ENCODE data around the gene CENPB. TPM values are rescaled to one million over a fixed set of nuclear protein-coding genes. Genes with fewer than 3 reads are reported as not detected.

Gene CENPB
- total and polyA plus RNA-seq, 4 donors: 4.5 to 32.4 (median 25.4) TPM

- TF ChIP-seq HNF4A (conservative IDR thresholded peaks at IDR 0.05): no peak
Measured at GRCh38 chr20:3765171-3765882, 21.2 kb downstream of the CENPB start (continued).

- TF ChIP-seq GABPA (IDR thresholded peaks at IDR 0.05 in 1 of 2, conservative IDR thresholded peaks at IDR 0.05 in 1 of 2): no peak
- no peak for TF ChIP-seq FOXA1 (IDR thresholded peaks at IDR 0.05)
- TF ChIP-seq YY1 (IDR thresholded peaks at IDR 0.05): no peak
- no peak for TF ChIP-seq RAD21 (IDR thresholded peaks at IDR 0.05)
- no peak for TF ChIP-seq EGR1 (IDR thresholded peaks at IDR 0.05; ENCODE audit: low read depth in 2 of 2)
- no peak for TF ChIP-seq CTCF (IDR thresholded peaks at IDR 0.05; ENCODE audit: low read depth, low read length, missing input control)
- no peak for TF ChIP-seq SP1 (IDR thresholded peaks at IDR 0.05)
- TF ChIP-seq ATF3 (IDR thresholded peaks at IDR 0.05): no peak
- no peak for TF ChIP-seq FOXA2 (IDR thresholded peaks at IDR 0.05)
- TF ChIP-seq RXRA (IDR thresholded peaks at IDR 0.05): no peak
- no peak for TF ChIP-seq MAX (IDR thresholded peaks at IDR 0.05)
- TF ChIP-seq ZBTB33 (IDR thresholded peaks at IDR 0.05): no peak
- TF ChIP-seq HNF4A (conservative IDR thresholded peaks at IDR 0.05): no peak
- no peak for TF ChIP-seq TAF1 (conservative IDR thresholded peaks at IDR 0.05)
- no peak for TF ChIP-seq NR2F2 (IDR thresholded peaks at IDR 0.05)
- no peak for TF ChIP-seq JUND (IDR thresholded peaks at IDR 0.05)
- no peak for TF ChIP-seq REST (IDR thresholded peaks at IDR 0.05)
- Histone ChIP-seq H3K9me3 (ENCODE audit: control insufficient read depth in 4 of 4, low read length in 3 of 4) (no peaks in the 10 kb centered on the region), H3K27ac (ENCODE audit: low read depth in 1 of 2, low read length in 2 of 2) (no peak overlapping the region), H3K4me3 (ENCODE audit: low read depth in 1 of 3, low read length in 3 of 3) (no peak overlapping the region), H3K9ac (ENCODE audit: low read depth in 1 of 2, low read length in 2 of 2) (no peak overlapping the region), H3K4me1 (ENCODE audit: control insufficient read depth in 4 of 4, insufficient read depth in 4 of 4, low read length in 3 of 4) (peaks cover 3 to 19% (median 14%) of the 10 kb centered on the region in 4 donors), H3K27me3 (ENCODE audit: control insufficient read depth in 4 of 4, insufficient read depth in 4 of 4, low read length in 3 of 4) (no peaks in the 10 kb centered on the region), H3K36me3 (ENCODE audit: control insufficient read depth in 4 of 4, insufficient read depth in 3 of 4, low read depth in 1 of 4, low read length in 3 of 4) (no peaks in the 10 kb centered on the region)
- WGBS: 94% methylated on average over 3 of the region's 3 CpGs
- DNase-seq (ENCODE audit: low spot score): no peak
Measured at GRCh38 chr20:3764659-3765058, 21.9 kb downstream of the CENPB start.

Data from liver (tissue), 9 donors.